GM23338 (cell line): Measurements from ENCODE around the gene PPFIA1. TPM values are rescaled to one million over a fixed set of nuclear protein-coding genes. Genes with fewer than 3 reads are reported as not detected.
"Not testable (repeated sequence)": the region's sequence is repeated elsewhere in the genome, so short reads cannot be mapped to it uniquely, and the experiment has no call there.

Experiments
- ATAC-seq: fragments of 200-7000 bp; cut with Tn5 transposase; 3 replicates; pipeline ENCODE4 v1.9.1; 2020
- DNase-seq: peaks from one replicate; pipeline ENCODE4 v3.0.0-alpha.2; 2015; ENCODE audit warnings: low spot score
- H2AFZ ChIP-seq: fragments of 200-600 bp; sonication (generic); 2 replicates; pipeline ENCODE4 v1.8.0; 2016; ENCODE audit warnings: antibody characterized with exemption, mild to moderate bottlenecking, moderate library complexity
- H3F3A ChIP-seq: fragments of 200-600 bp; sonication (generic); replicated peaks from 2 replicates; pipeline ENCODE4 v1.8.0; 2017; ENCODE audit warnings: antibody characterized with exemption, mixed run types, low read depth
- H3K27ac ChIP-seq: fragments of 200-600 bp; sonication (generic); 2 replicates; pipeline ENCODE4 v1.6.1; 2016; ENCODE audit warnings: low read depth
- H3K27me3 ChIP-seq: fragments of 200-600 bp; sonication (generic); 2 replicates; pipeline ENCODE4 v1.8.0; 2016; ENCODE audit warnings: mild to moderate bottlenecking, mixed run types, moderate library complexity; ENCODE audit not compliant: insufficient read depth
- H3K36me3 ChIP-seq: fragments of 200-600 bp; sonication (generic); 2 replicates; pipeline ENCODE4 v1.8.0; 2016; ENCODE audit warnings: mild to moderate bottlenecking; ENCODE audit not compliant: insufficient read depth
- H3K4me1 ChIP-seq: fragments of 200-600 bp; sonication (generic); 2 replicates; pipeline ENCODE4 v1.8.0; 2016; ENCODE audit warnings: mild to moderate bottlenecking, moderate library complexity; ENCODE audit not compliant: insufficient read depth
- H3K4me2 ChIP-seq: fragments of 200-600 bp; sonication (generic); 2 replicates; pipeline ENCODE4 v1.7.1; 2017; ENCODE audit warnings: mixed run types
- H3K4me3 ChIP-seq: fragments of 200-600 bp; sonication (generic); 2 replicates; pipeline ENCODE4 v1.6.1; 2016; ENCODE audit warnings: mixed run types
- H3K79me2 ChIP-seq: fragments of 200-600 bp; sonication (generic); replicated peaks from 2 replicates; pipeline ENCODE4 v1.8.0; 2017; ENCODE audit warnings: mild to moderate bottlenecking; ENCODE audit not compliant: insufficient read depth
- H3K9me2 ChIP-seq: fragments of 200-600 bp; sonication (generic); 2 replicates; pipeline ENCODE4 v1.8.0; 2017; ENCODE audit not compliant: insufficient read depth
- H4K20me1 ChIP-seq: fragments of 200-600 bp; sonication (generic); replicated peaks from 2 replicates; pipeline ENCODE4 v1.8.0; 2017; ENCODE audit warnings: mild to moderate bottlenecking; ENCODE audit not compliant: insufficient read depth
- H3K27ac Mint-ChIP-seq: 2 replicates; pipeline ENCODE4 v1.8.0; 2020; ENCODE audit warnings: inconsistent platforms, mild to moderate bottlenecking, moderate library complexity, mixed read lengths
- H3K27me3 Mint-ChIP-seq: 3 replicates; pipeline ENCODE4 v1.8.0; 2022; ENCODE audit warnings: low read depth, mild to moderate bottlenecking, moderate library complexity, mixed read lengths, inconsistent platforms; ENCODE audit not compliant: insufficient read depth, poor library complexity
- H3K36me3 Mint-ChIP-seq: 3 replicates; pipeline ENCODE4 v1.8.0; 2021; ENCODE audit warnings: low read depth, mild to moderate bottlenecking, inconsistent platforms, moderate library complexity, mixed read lengths
- H3K4me1 Mint-ChIP-seq: 3 replicates; pipeline ENCODE4 v1.8.0; 2020; ENCODE audit warnings: mild to moderate bottlenecking, inconsistent platforms, mixed read lengths
- H3K4me3 Mint-ChIP-seq: 3 replicates; pipeline ENCODE4 v1.8.0; 2021; ENCODE audit warnings: moderate library complexity, mild to moderate bottlenecking, inconsistent platforms, mixed read lengths
- H3K9me3 Mint-ChIP-seq: 3 replicates; pipeline ENCODE4 v1.8.0; 2020; ENCODE audit warnings: moderate library complexity, mild to moderate bottlenecking, inconsistent platforms, mixed read lengths
- JUNB ChIP-seq: IDR thresholded peaks from one replicate; pipeline ENCODE4 v1.6.1; 2016; ENCODE audit warnings: antibody characterized with exemption; ENCODE audit not compliant: unreplicated experiment
- POLR2AphosphoS5 ChIP-seq: IDR thresholded peaks from 2 replicates; pipeline ENCODE4 v1.6.1; 2016; ENCODE audit warnings: antibody characterized with exemption, low read depth
- STAT1 ChIP-seq: IDR thresholded peaks from one replicate; pipeline ENCODE4 v1.6.1; 2016; ENCODE audit warnings: antibody characterized with exemption; ENCODE audit not compliant: unreplicated experiment
- ZNF114 ChIP-seq: fragments of 250-450 bp; sonication (Bioruptor Pico); IDR thresholded peaks from 2 replicates; pipeline ENCODE4 v1.5.0; 2020; ENCODE audit warnings: mild to moderate bottlenecking, moderate library complexity
- polyA plus RNA-seq: library from polyadenylated mRNA; unstranded; fragments of >200 nt; fragmentation: Nextera tagmentation; extraction: Ambion mirVana; gene quantifications from 2 replicates; pipeline ENCODE4 v1.2.1, GENCODE V29; 2016
- total RNA-seq: library from RNA; depleted of rRNA; stranded (reverse); fragments of >200 nt; shearing (Covaris generic); gene quantifications from 2 replicates; pipeline ENCODE4 v1.2.3, GENCODE V29; 2014
- TF ChIP-seq, protein P1 (sequence below), 2 experiments: fragments of 200-600 bp in 1 of 2; sonication (generic) in 1 of 2; conservative IDR thresholded peaks; 2 replicates each; pipeline versions ENCODE4 v1.5.1 to v1.6.1; 2016 to 2017; ENCODE audit warnings: antibody characterized with exemption in 2 of 2, low read depth in 2 of 2, mild to moderate bottlenecking in 2 of 2, moderate library complexity in 1 of 2

Gene PPFIA1
- total and polyA plus RNA-seq, 2 experiments from 2014 or later: 41.7 to 62.0 TPM

DNA sequence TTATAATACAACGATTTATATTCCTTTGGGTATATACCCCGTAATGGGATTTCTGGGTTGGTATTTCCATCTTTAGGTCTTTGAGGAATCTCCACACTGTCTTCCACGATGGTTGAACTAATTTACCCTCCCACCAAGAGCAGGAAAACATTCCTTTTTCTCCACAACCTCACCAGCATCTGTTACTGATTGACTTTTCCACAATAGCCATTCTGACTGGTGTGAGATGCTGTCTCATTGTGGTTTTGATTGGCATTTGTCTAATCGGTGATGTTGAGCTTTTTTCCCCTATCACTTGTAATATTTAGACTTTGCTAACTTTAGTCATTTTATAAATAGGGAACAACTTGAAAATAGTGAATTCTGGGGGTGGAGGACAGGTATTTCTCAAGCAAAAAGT is 58.1 kb downstream of the PPFIA1 start:
- H4K20me1 ChIP-seq: peaks cover 16% of the 10 kb centered on the region
- DNase-seq (no peak), ATAC-seq (no peak)
- H3K9me2 ChIP-seq: no peaks in the 10 kb centered on the region
- H3K27me3 Mint-ChIP-seq: no peaks in the 10 kb centered on the region
- no peaks in the 10 kb centered on the region for H3F3A ChIP-seq
- no peaks in the 10 kb centered on the region; the same call in 2 of the 3 replicates for H3K9me3 Mint-ChIP-seq
- no peaks in the 10 kb centered on the region for H3K79me2 ChIP-seq
- H3K36me3 ChIP-seq: peaks cover 74% of the 10 kb centered on the region
- no peaks in the 10 kb centered on the region for H3K27me3 ChIP-seq
- H3K4me3 ChIP-seq: no peak overlapping the region
- H3K4me1 Mint-ChIP-seq: no peaks in the 10 kb centered on the region
- H2AFZ ChIP-seq: no peak overlapping the region
- H3K4me3 Mint-ChIP-seq: no peak overlapping the region
- peak overlapping the region; percentile 50; the same call in 1 of the 2 replicates for H3K27ac ChIP-seq
- H3K36me3 Mint-ChIP-seq: peaks cover 78% of the 10 kb centered on the region
- H3K4me1 ChIP-seq: no peaks in the 10 kb centered on the region
- H3K4me2 ChIP-seq: no peak overlapping the region
- H3K27ac Mint-ChIP-seq: 0 out of 2 replicates have a peak overlapping the region, but pooled peaks have one; percentile 11
- TF ChIP-seq ZNF114 (no peak), POLR2AphosphoS5 (no peak), STAT1 (no peak)

DNA sequence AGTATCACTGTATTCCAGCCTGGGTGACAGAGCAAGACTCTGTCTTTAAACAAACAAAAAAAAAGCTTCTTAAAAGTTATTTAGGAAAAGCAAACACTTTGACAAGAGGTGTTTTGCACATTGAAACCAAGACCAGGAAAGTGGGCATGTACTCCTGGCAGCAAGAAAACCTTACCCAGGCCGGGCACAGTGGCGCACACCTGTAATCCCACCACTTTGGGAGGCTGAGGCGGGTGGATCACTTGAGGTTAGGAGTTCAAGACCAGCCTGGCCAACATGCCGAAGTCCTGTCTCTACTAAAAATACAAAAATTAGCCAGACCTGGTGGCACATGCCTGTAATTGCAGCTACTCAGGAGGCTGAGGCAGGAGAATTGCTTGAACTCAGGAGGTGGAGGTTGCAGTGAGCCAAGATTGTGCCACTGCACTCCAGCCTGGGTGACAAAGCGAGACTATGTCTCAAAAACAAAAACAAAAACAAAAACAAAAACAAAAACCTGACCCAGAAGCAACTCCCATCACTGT is 60.9 kb downstream of the PPFIA1 start:
- H3K27ac ChIP-seq, H3K9me3 Mint-ChIP-seq, H3K27ac Mint-ChIP-seq, H3K27me3 ChIP-seq, H3K4me3 Mint-ChIP-seq, H2AFZ ChIP-seq, H3K4me2 ChIP-seq, H3K4me3 ChIP-seq, H3K4me1 Mint-ChIP-seq, H3F3A ChIP-seq, H3K9me2 ChIP-seq, ATAC-seq, H3K79me2 ChIP-seq, H3K27me3 Mint-ChIP-seq, H3K4me1 ChIP-seq, DNase-seq: not testable (repeated sequence)
- Histone ChIP-seq H3K36me3 (peaks cover 80% of the 10 kb centered on the region), H4K20me1 (peaks cover 16% of the 10 kb centered on the region)
- TF ChIP-seq, protein P1, sequence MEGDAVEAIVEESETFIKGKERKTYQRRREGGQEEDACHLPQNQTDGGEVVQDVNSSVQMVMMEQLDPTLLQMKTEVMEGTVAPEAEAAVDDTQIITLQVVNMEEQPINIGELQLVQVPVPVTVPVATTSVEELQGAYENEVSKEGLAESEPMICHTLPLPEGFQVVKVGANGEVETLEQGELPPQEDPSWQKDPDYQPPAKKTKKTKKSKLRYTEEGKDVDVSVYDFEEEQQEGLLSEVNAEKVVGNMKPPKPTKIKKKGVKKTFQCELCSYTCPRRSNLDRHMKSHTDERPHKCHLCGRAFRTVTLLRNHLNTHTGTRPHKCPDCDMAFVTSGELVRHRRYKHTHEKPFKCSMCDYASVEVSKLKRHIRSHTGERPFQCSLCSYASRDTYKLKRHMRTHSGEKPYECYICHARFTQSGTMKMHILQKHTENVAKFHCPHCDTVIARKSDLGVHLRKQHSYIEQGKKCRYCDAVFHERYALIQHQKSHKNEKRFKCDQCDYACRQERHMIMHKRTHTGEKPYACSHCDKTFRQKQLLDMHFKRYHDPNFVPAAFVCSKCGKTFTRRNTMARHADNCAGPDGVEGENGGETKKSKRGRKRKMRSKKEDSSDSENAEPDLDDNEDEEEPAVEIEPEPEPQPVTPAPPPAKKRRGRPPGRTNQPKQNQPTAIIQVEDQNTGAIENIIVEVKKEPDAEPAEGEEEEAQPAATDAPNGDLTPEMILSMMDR (conservative IDR thresholded peaks at IDR 0.05; ENCODE audit: low read depth in 2 of 2): peak in 1 of 2 experiments; percentile 26; a peak in 1 of 4 replicates
- peaks cover 85% of the 10 kb centered on the region for H3K36me3 Mint-ChIP-seq

DNA sequence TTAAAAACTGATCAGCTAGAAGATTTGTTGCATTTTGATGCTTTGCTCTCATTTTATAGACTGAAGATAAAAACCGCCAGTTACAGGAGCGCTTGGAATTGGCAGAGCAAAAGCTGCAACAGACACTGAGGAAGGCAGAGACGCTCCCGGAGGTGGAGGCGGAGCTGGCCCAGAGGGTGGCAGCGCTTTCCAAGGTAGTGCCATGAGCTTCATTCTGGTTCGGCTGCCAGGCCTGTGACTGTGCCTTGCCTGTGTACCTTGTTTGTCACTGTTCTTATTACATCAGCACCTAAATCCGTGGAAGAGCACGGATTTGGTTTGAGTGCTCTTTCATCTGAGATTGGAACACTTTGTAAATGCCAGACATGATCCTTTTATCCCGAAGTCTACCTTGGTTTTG is 61.4 kb downstream of the PPFIA1 start:
- H3F3A ChIP-seq: no peaks in the 10 kb centered on the region
- no peak overlapping the region for H3K4me2 ChIP-seq
- H3K9me2 ChIP-seq: no peaks in the 10 kb centered on the region
- no peak overlapping the region for H2AFZ ChIP-seq
- H3K27me3 ChIP-seq: no peaks in the 10 kb centered on the region
- no peaks in the 10 kb centered on the region for H3K79me2 ChIP-seq
- H3K4me1 ChIP-seq: no peaks in the 10 kb centered on the region
- Mint-ChIP-seq H3K4me3 (no peak overlapping the region), H3K27me3 (no peaks in the 10 kb centered on the region), H3K4me1 (no peaks in the 10 kb centered on the region), H3K36me3 (peaks cover 85% of the 10 kb centered on the region), H3K27ac (no peak overlapping the region), H3K9me3 (no peaks in the 10 kb centered on the region; the same call in 2 of the 3 replicates)
- no peak overlapping the region for H3K4me3 ChIP-seq
- peaks cover 76% of the 10 kb centered on the region for H3K36me3 ChIP-seq
- ATAC-seq: no peak
- H3K27ac ChIP-seq: no peak overlapping the region
- H4K20me1 ChIP-seq: peaks cover 14% of the 10 kb centered on the region
- DNase-seq: no peak
- TF ChIP-seq, protein P1 (conservative IDR thresholded peaks at IDR 0.05; ENCODE audit: low read depth in 2 of 2): 0 out of 4 replicates have a peak, but pooled peaks of 1 of the 2 experiments have one; percentile 5
- no peak for TF ChIP-seq JUNB
